C1 segment of cervical spinal cord (tissue), 14 donors: ENCODE results near the gene OTOA.
"Not testable (repeated sequence)": the region's sequence is repeated elsewhere in the genome, so short reads cannot be mapped to it uniquely, and the experiment has no call there.

Experiments
- DNase-seq, 14 donors: peaks; one replicate each; lab custom pipeline; 2025; lab: John Stamatoyannopoulos, UW

Gene OTOA

DNA sequence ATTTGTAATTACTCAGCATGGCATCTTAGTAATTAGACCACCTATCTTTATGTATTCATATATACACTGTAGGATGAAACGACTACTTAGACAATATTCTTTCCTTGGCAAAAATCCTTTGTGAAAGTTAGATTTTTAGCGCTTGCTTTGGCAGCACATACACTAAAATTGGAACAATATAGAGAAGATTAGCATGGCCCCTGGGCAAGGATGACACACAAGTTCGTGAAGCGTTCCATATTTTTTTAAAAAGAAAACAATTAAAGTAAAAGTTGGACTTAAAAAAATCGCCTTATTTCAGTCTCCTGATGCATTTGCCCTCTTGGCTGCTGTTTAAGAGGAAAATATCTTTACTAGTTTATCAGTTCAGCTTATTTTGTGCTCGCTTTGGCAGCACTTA lies 21.9 kb upstream of the OTOA start:
- DNase-seq = no peak

GRCh38 chr16:21642861-21643260 lies 20.9 kb upstream of the OTOA start:
- no peak for DNase-seq

- no peak for DNase-seq
Observed at GRCh38 chr16:21643785-21644184, 20.0 kb upstream of the OTOA start.

DNA sequence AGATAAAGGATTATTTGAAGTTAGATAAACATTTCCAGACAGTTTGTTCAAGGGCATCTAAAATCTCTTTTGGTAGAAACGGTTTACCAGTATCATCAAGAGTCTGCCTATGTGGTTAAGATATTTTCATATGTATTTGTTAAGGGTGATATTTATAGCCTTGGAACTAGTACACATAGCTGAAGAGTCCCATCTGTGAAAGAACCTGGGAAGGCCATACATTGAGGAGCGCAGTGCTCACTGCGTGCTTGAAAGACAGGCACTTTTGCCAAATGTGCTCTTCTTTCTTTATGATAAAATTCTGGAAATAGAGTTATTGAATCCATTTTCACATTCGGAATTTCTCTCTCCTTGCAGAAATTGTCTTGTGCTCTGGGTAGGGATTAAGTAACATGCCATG lies 19.1 kb upstream of the OTOA start:
- DNase-seq = no peak

GRCh38 chr16:21645261-21645721 lies 18.5 kb upstream of the OTOA start:
- no peak for DNase-seq

DNA sequence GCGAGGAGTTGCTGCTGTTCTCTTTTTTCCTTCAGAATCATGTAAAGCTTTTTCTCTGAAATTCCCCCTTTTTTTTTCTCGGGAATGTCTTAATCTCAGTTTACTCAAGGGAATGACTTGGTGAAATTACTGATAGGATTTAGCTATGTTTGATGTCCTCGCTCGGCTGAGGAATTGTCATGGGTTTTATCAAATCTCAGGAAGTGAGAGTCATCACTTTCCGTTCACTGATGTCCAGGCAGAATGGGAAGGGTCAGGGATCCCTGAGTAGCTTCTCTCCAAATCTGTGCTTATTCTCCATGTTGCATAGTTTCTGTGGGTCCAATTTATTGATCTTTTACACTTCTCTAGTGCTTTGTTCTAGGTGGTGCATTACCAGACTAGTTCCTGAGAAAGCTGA lies 17.7 kb upstream of the OTOA start:
- DNase-seq = no peak

DNA sequence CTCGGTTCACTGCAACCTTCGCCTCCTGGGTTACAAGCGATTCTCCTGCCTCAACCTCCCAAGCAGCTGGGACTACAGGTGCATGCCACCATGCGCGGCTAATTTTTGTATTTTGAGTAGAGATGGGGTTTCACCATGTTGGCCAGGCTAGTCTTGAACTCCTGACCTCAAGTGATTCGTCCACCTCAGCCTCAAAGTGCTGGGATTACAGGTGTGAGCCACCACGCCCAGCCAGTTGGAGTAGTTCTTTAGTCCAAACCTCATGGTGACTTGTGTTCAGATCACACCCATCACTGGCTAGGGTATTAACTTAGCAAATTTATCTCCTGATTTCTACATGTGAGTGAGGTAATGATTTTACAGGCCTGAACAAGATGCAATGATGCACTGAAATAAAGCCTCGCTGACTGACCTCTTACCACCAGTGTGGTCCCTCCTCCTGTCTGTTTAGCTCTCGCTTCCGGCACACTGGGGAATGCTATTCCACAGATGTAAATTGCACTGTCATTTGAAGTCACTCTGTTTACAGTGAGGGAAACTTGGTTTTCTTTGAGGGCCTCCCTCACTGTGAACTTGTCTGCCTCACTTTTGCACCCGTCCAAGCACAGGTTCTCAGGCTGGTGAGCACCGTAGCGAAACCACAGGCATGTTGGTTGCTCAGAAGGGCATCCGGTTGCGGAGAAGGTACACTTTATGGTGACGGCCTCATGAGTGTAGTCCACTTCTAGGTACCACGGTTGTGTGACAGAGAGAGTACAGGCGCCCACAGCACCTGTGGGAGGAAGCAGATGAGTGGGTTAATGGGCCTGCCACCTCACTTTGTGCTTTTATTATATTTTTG lies 16.8 kb upstream of the OTOA start:
- DNase-seq = no peak

GRCh38 chr16:21647562-21648164 lies 16.1 kb upstream of the OTOA start:
- no peak for DNase-seq

GRCh38 chr16:21649826-21650406 lies 13.9 kb upstream of the OTOA start:
- not testable (repeated sequence) for DNase-seq

DNA sequence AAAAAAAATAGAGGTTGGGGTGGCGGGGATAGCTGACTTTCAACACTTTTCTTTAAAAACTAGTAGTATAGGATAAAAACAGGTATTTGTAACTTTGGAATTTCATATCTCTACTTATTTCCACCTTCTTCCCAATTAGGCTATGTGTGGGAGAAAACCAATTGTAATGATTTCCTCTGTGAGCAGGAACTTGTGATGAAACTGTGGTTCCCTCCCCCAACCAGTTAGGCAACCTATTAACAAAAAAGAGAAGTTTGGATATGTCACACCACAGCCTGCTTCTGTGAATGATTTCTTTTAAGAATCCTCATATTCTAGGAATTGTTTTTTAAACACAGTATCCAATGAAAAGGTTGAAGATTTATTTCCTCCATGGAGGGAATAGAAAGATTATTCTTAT lies 13.2 kb upstream of the OTOA start:
- DNase-seq = peak in 1 of 14 donors; percentile 5

- DNase-seq = no peak
Observed at GRCh38 chr16:21651515-21651914, 12.3 kb upstream of the OTOA start.

DNA sequence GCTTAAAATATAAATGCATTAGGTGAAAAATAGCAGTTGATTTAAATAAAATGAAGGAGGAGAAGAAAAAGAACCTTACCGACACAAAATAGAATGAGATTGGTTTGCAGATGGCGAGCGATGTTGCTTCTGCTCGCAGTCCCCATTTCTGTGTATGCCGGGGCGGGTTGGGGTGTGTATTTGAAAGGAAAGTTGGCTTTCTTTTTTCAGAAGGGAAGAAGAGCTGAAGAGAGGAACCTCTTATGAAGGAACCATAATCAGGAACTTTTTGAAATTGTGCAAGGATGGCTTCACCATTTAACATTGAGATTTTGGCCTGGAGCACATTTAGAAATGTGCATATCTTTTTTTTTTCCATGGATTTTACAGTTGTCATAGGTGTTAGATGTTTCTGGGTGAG lies 11.3 kb upstream of the OTOA start, which contains the start of gene IGSF6:
Gene IGSF6 (minus strand): TSS at position 156 of the 400 bp plus-strand sequence. CDS start 10 bp downstream, at position 146.
- peak in 1 of 14 donors; percentile 3 for DNase-seq

DNA sequence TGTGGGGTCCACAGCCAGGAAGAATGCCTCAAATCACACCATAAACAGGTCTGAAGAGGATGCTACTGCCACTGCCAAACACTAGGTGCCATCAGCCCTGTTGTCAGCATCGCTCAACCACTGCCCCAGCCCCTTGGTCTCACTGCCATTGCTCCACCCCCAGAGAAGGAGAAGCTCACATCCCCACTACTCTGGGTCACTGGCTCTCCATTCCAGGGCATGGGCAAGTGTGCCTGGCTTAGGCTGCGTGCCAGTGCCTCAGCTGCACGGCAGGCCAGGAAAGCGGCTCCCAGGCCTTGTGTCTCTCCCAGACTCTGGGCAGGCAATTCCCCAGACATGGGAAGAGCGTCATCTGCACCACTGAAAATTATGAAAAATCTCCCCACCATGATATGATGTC lies 10.2 kb upstream of the OTOA start:
- DNase-seq = peak in 1 of 14 donors; percentile 8

- DNase-seq = no peak
Observed at GRCh38 chr16:21654466-21654865, 9.3 kb upstream of the OTOA start.

- no peak for DNase-seq
Observed at GRCh38 chr16:21654881-21655280, 8.9 kb upstream of the OTOA start.

GRCh38 chr16:21656795-21657768 lies 6.7 kb upstream of the OTOA start:
- DNase-seq = peak in 2 of 14 donors; percentile 29 to 37

- no peak for DNase-seq
Observed at GRCh38 chr16:21659124-21659523, 4.6 kb upstream of the OTOA start.

DNA sequence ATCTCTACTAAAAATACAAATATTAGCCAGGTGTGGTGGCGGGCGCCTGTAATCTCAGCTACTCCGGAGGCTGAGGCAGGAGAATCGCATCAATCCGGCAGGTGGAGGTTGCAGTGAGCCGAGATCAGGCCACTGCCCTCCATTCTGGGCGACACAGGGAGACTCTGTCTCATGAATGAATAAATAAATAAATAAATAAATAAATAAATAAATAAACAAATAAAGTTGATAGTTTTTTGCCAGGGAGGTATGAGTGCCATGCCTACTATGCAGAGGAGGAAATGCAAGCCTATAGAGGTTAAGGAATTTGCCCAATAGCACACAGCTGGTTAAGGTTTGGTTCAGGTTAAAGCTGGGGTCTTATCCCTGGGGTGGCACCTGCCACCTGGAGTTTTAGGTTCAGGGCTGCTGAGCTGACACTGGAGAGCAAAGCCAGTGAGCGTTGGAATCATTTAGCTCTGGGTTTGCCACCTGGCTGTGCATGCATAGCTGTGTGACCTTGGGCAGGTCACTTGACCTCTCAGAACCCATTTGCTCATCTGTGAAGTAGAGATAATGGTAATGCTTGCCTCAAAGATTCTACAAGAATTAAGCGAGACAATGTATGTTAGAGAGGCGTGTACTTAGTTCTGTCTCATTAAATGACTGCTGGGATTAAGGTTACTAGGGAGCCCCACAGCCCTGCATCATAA lies 1.2 kb downstream of the OTOA start:
- no peak for DNase-seq

GRCh38 chr16:21666772-21667171 lies 3.0 kb downstream of the OTOA start:
- no peak for DNase-seq

GRCh38 chr16:21667575-21667974 lies 3.8 kb downstream of the OTOA start:
- DNase-seq = no peak

DNA sequence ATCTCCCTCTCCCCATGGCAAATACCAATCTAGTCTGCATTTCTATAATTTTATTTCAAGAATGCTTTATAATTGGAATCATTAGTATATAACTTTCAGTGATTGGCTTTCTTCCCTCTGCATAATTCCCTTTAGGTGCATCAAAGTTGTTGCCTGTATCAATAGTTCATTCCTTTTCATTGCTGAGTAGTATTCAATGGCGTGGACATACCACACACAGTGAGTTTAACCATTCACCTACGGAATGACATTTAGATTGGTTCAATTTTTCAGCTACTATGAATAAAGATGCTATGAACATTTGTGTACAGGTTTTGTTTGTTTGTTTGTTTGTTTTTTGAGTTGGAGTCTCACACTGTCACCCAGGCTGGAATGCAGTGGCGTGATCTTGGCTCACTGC lies 9.7 kb downstream of the OTOA start:
- no peak for DNase-seq
